ENCODE data around the gene TMEM117.

DNA sequence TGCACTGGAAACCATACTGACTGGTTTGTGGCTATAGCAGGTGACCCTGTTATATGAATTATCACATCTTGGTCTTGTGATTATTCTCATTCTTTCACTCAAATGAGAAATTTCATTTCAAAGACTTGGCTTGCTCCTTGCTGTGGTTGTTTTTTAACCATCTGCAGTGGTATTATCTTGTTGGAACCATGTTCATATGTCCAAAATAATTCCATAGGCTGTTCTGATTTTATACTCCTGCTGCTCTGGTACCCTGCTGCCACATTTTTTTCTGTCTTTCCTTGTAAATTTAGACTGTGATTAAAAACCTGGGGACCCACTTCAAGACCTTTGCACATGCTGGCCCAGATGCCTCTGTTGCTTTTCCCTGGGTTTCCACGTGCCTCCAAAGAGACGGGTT lies 190.2 kb downstream of the TMEM117 start:
- TF ChIP-seq POLR2A (IDR thresholded peaks at IDR 0.05) (no peak), CTCF (IDR thresholded peaks at IDR 0.05) (no peak)

All from esophagus squamous epithelium (tissue), 4 donors.